Osteocyte (in vitro differentiated cells): Measurements from ENCODE around the gene KMT2B. TPM values are rescaled to one million over a fixed set of nuclear protein-coding genes. Genes with fewer than 3 reads are reported as not detected.

ENCODE experiments used
- DNase-seq: peaks from one replicate; pipeline ENCODE4 v3.0.0; 2021; ENCODE audit warnings: mixed read lengths; ENCODE audit not compliant: unreplicated experiment; ENCODE audit errors: extremely low spot score
- H3K27ac Mint-ChIP-seq: one replicate; pipeline ENCODE4 v1.8.0; 2021; ENCODE audit warnings: mild to moderate bottlenecking, mixed read lengths; ENCODE audit not compliant: unreplicated experiment
- H3K27me3 Mint-ChIP-seq: one replicate; pipeline ENCODE4 v1.8.0; 2021; ENCODE audit warnings: mixed read lengths; ENCODE audit not compliant: unreplicated experiment
- H3K36me3 Mint-ChIP-seq: one replicate; pipeline ENCODE4 v1.8.0; 2021; ENCODE audit warnings: mixed read lengths; ENCODE audit not compliant: unreplicated experiment
- H3K4me1 Mint-ChIP-seq: one replicate; pipeline ENCODE4 v1.8.0; 2021; ENCODE audit warnings: mixed read lengths; ENCODE audit not compliant: unreplicated experiment
- H3K4me3 Mint-ChIP-seq: one replicate; pipeline ENCODE4 v1.8.0; 2021; ENCODE audit warnings: mild to moderate bottlenecking, moderate library complexity, mixed read lengths; ENCODE audit not compliant: unreplicated experiment
- H3K9me3 Mint-ChIP-seq: one replicate; pipeline ENCODE4 v1.8.0; 2021; ENCODE audit warnings: mixed read lengths; ENCODE audit not compliant: unreplicated experiment
- total RNA-seq: library from RNA; stranded (reverse); gene quantifications from 2 replicates; pipeline ENCODE4 v1.2.1, GENCODE V29; 2021
- TF ChIP-seq, protein P1 (sequence below): fragments of 200-600 bp; sonication (generic); IDR thresholded peaks from 2 replicates; pipeline ENCODE4 v1.5.0; 2021; ENCODE audit warnings: antibody characterized with exemption, mild to moderate bottlenecking, moderate library complexity

KMT2B gene
- total RNA-seq, 1 donor from 2014 or later: 45.1 TPM

DNA sequence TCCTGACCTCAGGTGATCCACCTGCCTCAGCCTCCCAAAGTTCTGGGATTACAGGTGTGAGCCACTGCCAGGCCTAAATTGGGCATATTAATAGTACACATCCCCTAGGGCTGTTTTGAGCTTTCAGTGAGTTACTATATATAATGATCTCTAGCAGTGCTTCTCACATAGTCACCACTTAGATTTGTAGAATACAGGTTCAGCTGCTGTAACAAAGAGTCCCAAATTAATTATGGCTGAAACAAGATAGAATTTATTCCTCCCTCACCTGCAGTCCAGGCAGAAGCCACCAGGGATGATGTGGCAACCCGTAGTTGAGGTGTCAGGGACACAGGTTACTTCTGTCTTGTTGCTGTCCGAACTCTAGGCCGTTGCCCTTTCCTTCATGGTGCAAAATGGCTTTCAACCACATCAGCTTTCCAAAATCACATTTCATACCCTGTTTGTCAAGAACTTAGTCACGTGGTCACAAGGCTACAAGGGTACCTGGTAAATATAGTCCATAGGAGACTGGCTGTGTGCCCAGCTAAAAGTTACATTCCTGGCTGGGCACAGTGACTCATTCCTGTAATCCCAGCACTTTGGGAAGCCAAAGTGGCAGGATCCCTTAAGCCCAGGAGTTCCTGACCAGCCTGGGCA lies 43.0 kb downstream of the KMT2B start:
- H3K27me3 Mint-ChIP-seq: no peaks in the 10 kb centered on the region
- TF ChIP-seq, protein P1, sequence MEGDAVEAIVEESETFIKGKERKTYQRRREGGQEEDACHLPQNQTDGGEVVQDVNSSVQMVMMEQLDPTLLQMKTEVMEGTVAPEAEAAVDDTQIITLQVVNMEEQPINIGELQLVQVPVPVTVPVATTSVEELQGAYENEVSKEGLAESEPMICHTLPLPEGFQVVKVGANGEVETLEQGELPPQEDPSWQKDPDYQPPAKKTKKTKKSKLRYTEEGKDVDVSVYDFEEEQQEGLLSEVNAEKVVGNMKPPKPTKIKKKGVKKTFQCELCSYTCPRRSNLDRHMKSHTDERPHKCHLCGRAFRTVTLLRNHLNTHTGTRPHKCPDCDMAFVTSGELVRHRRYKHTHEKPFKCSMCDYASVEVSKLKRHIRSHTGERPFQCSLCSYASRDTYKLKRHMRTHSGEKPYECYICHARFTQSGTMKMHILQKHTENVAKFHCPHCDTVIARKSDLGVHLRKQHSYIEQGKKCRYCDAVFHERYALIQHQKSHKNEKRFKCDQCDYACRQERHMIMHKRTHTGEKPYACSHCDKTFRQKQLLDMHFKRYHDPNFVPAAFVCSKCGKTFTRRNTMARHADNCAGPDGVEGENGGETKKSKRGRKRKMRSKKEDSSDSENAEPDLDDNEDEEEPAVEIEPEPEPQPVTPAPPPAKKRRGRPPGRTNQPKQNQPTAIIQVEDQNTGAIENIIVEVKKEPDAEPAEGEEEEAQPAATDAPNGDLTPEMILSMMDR: no peak
- no peak overlapping the region for H3K4me3 Mint-ChIP-seq
- H3K4me1 Mint-ChIP-seq: peaks cover 23% of the 10 kb centered on the region
- DNase-seq: no peak
- no peaks in the 10 kb centered on the region for H3K9me3 Mint-ChIP-seq
- peaks cover 5% of the 10 kb centered on the region for H3K36me3 Mint-ChIP-seq
- H3K27ac Mint-ChIP-seq: no peak overlapping the region

DNA sequence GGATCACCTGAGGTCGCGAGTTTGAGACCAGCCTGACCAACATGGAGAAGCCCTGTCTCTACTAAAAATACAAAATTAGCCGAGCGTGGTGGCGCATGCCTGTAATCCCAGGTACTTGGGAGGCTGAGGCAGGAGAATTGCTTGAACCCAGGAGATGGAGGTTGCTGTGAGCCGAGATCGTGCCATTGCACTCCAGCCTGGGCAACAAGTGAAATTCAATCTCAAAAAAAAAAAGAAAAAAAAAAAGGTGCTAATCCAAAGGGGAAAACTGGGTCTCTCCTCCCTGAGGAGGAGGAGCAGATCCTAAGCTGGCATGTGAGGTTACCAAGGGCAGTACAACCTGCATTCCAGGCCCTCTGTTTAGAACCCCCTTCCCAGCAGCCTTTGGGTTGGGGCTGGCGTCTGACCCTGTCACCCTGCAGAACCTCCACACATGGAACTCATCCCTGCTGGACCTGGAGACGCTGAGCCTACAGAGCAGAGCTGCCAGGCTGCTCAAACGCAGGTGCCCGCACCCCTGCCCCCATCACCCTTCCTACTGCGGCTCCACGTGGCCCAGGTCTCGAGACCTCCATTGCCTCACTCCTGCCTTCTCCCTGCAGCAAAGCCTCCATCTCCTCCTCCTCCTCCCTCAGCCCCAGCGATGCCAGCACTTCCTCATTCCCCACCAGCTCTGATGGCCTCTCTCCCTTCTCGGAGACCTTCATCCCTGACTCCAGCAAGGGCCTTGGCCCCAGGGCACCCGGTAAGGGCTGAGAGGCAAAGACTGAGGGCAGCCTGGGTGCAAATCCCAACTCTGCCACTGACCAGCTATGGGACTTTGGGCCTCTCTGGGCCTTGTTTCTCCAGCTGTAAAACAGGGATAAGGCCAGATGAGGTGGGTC lies 46.9 kb downstream of the KMT2B start:
- Mint-ChIP-seq H3K27ac (no peak overlapping the region), H3K4me1 (no peaks in the 10 kb centered on the region), H3K27me3 (no peaks in the 10 kb centered on the region), H3K9me3 (no peaks in the 10 kb centered on the region), H3K36me3 (peaks cover 7% of the 10 kb centered on the region), H3K4me3 (no peak overlapping the region)
- TF ChIP-seq, protein P1: no peak
- DNase-seq: no peak

DNA sequence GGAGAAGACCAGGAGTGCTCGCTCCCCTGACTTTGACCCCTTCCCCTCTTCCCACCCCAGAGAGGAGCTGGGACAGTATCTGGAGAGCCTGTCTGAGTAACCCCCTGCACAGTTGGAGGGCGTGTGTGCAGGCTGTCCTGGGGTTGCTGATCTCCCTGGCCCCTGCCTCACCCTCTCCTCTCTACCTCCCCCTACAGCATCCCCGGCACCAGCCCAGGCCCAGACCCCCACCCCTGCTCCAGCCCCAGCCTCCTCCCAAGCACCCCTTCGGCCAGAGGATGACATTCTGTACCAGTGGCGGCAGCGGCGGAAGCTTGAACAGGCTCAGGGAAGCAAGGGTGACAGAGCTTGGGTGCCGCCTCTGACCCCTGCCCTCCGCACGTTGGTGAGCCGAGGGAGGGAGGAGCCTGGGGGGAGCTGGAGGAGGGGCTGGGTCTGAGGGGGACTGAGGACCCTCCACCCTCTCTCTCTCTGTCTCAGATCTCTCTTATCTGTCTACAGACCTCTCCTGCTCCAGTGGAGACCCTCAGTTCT lies 48.8 kb downstream of the KMT2B start:
- DNase-seq: no peak
- TF ChIP-seq, protein P1: no peak
- H3K27ac Mint-ChIP-seq: no peak overlapping the region

DNA sequence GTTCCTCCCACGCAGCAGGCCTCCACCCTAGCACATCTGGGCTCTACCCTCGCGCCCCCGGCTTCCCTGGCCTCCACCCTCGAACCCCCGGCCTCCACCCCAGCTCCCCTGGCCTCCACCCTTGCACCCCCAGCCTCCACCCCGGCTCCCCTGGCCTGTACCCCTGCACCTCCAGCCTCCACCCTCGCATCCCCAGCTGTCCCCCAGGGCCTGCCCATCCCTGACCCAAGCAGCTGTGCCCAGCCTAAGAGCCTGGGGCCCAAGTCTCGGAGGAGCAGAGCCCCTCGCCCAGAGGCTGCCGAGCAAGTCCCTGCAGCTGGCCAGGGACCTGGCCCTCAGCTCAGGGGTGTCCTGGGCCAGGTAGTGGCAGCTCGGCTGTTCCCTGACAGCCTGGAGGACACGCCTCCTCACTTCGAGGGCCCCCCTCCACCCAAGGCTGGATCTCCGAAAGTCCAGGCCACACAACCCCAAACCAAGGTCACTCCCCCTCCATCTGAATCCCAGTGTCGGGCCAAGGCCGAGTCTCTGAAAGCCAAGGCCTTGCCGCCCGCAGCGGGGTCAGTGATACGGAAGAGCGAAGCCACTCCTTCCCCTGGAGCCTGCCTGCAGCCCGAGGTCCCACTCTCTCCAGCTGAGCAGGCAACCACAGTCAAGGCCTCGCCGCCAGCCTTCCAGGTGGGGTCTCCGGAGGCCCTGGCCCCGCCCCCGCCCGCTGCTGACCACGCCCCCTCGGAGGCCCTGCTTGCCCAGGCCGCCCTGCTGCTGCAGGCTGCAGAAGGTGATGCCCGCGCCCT lies 49.7 kb downstream of the KMT2B start:
- TF ChIP-seq, protein P1: no peak
- no peak overlapping the region for H3K27ac Mint-ChIP-seq
- peaks cover 2% of the 10 kb centered on the region for H3K36me3 Mint-ChIP-seq
- no peak for DNase-seq
- H3K27me3 Mint-ChIP-seq: no peaks in the 10 kb centered on the region
- H3K9me3 Mint-ChIP-seq: no peaks in the 10 kb centered on the region
- no peaks in the 10 kb centered on the region for H3K4me1 Mint-ChIP-seq
- H3K4me3 Mint-ChIP-seq: no peak overlapping the region

More for the DNA sequence above, 48.8 kb downstream of the KMT2B start:
- no peaks in the 10 kb centered on the region for H3K4me1 Mint-ChIP-seq
- no peak overlapping the region for H3K4me3 Mint-ChIP-seq
- no peaks in the 10 kb centered on the region for H3K9me3 Mint-ChIP-seq
- no peaks in the 10 kb centered on the region for H3K27me3 Mint-ChIP-seq
- H3K36me3 Mint-ChIP-seq: peaks cover 7% of the 10 kb centered on the region
